Femur (tissue), 1 donor: Measurements from ENCODE around the gene CMC2.

Experiments used
- DNase-seq: peaks from one replicate; pipeline ENCODE4 v3.0.0-alpha.2; 2017

Gene CMC2

GRCh38 chr16:80923356-80923755 is 83.3 kb downstream of the CMC2 start:
- no peak for DNase-seq
